ENCODE results near the gene PROCR. TPM values are rescaled to one million over a fixed set of nuclear protein-coding genes. Genes with fewer than 3 reads are reported as not detected.
A peak's percentile ranks its signal among the peaks of the same experiment; 100 is the strongest.
"Not testable (repeated sequence)": the region's sequence is repeated elsewhere in the genome, so short reads cannot be mapped to it uniquely, and the experiment has no call there.

PROCR gene
- polyA plus RNA-seq, 3 donors, result 0.43 to 1.1 (median 0.90) TPM

- Histone ChIP-seq H4K20me1 (ENCODE audit: insufficient read depth, low read length) (no peaks in the 10 kb centered on the region), H3K4me2 (replicated peaks; ENCODE audit: extremely low read depth, low read length, poor library complexity, severe bottlenecking) (no peak overlapping the region), H3K36me3 (replicated peaks in 1 of 2; ENCODE audit: control insufficient read depth in 1 of 2, insufficient read depth in 2 of 2, low read length in 2 of 2) (no peaks in the 10 kb centered on the region), H3K79me2 (ENCODE audit: insufficient read depth, low read length) (no peaks in the 10 kb centered on the region), H3K9ac (ENCODE audit: insufficient read depth, low read length, poor library complexity, severe bottlenecking) (no peak overlapping the region), H3K27ac (ENCODE audit: low read depth in 1 of 2, low read length in 2 of 2) (no peak overlapping the region), H3K4me1 (ENCODE audit: control insufficient read depth in 1 of 2, insufficient read depth in 2 of 2, low read length in 2 of 2) (no peaks in the 10 kb centered on the region), H2AFZ (ENCODE audit: insufficient read depth, low read depth, low read length, poor library complexity, severe bottlenecking) (no peak overlapping the region), H3K9me3 (replicated peaks in 1 of 2; ENCODE audit: control insufficient read depth in 1 of 2, insufficient read depth in 1 of 2, low read length in 2 of 2) (no peaks in the 10 kb centered on the region), H3K27me3 (ENCODE audit: control insufficient read depth in 2 of 2, insufficient read depth in 2 of 2, low read length in 2 of 2) (no peaks in the 10 kb centered on the region), H3K4me3 (replicated peaks in 1 of 3; ENCODE audit: low read depth in 2 of 3, low read length in 3 of 3) (no peak overlapping the region)
- TF ChIP-seq CTCF (IDR thresholded peaks at IDR 0.05), result no peak
- intact Hi-C loops (cut with micrococcal nuclease), result no loop called here
- Mint-ChIP-seq H3K4me1 (no peaks in the 10 kb centered on the region), H3K27me3 (ENCODE audit: low read depth in 3 of 3) (peaks cover 0 to under 1% (median 0%) of the 10 kb centered on the region in 3 donors), H3K27ac (peak overlapping the region in 1 of 7 donors; percentile 18), H3K4me3 (no peak overlapping the region), H3K36me3 (peaks cover 0 to under 1% of the 10 kb centered on the region in 2 donors), H3K9me3 (peaks cover 0 to 6% (median 2%) of the 10 kb centered on the region in 7 donors)
- 98% methylated on average over 4 of the region's 5 CpGs for WGBS (ENCODE audit: insufficient coverage)
- no peak for DNase-seq
Observed at GRCh38 chr20:35180266-35180665, 8.4 kb downstream of the PROCR start.

- no peak overlapping the region for H3K4me3 ChIP-seq (replicated peaks in 1 of 3; ENCODE audit: low read depth in 2 of 3, low read length in 3 of 3)
- no peaks in the 10 kb centered on the region for H3K27me3 Mint-ChIP-seq (ENCODE audit: low read depth in 3 of 3)
- H2AFZ ChIP-seq (ENCODE audit: insufficient read depth, low read depth, low read length, poor library complexity, severe bottlenecking), result no peak overlapping the region
- H3K27ac Mint-ChIP-seq, result no peak overlapping the region
- no peaks in the 10 kb centered on the region for H3K27me3 ChIP-seq (ENCODE audit: control insufficient read depth in 2 of 2, insufficient read depth in 2 of 2, low read length in 2 of 2)
- intact Hi-C loops (cut with micrococcal nuclease), result no loop called here
- no peaks in the 10 kb centered on the region for H4K20me1 ChIP-seq (ENCODE audit: insufficient read depth, low read length)
- no peak overlapping the region for H3K4me3 Mint-ChIP-seq
- H3K79me2 ChIP-seq (ENCODE audit: insufficient read depth, low read length), result no peaks in the 10 kb centered on the region
- H3K36me3 ChIP-seq (replicated peaks in 1 of 2; ENCODE audit: control insufficient read depth in 1 of 2, insufficient read depth in 2 of 2, low read length in 2 of 2), result no peaks in the 10 kb centered on the region
- H3K9ac ChIP-seq (ENCODE audit: insufficient read depth, low read length, poor library complexity, severe bottlenecking), result no peak overlapping the region
- no peaks in the 10 kb centered on the region for H3K9me3 ChIP-seq (replicated peaks in 1 of 2; ENCODE audit: control insufficient read depth in 1 of 2, insufficient read depth in 1 of 2, low read length in 2 of 2)
- no peaks in the 10 kb centered on the region for H3K36me3 Mint-ChIP-seq
- H3K4me2 ChIP-seq (replicated peaks; ENCODE audit: extremely low read depth, low read length, poor library complexity, severe bottlenecking), result no peak overlapping the region
- no peak for DNase-seq
- no peaks in the 10 kb centered on the region for H3K4me1 ChIP-seq (ENCODE audit: control insufficient read depth in 1 of 2, insufficient read depth in 2 of 2, low read length in 2 of 2)
- peaks cover 0 to 5% (median 2%) of the 10 kb centered on the region in 7 donors for H3K9me3 Mint-ChIP-seq
- no peak overlapping the region for H3K27ac ChIP-seq (ENCODE audit: low read depth in 1 of 2, low read length in 2 of 2)
- TF ChIP-seq CTCF (IDR thresholded peaks at IDR 0.05), result no peak
- H3K4me1 Mint-ChIP-seq, result no peaks in the 10 kb centered on the region
Observed at GRCh38 chr20:35181731-35182130, 9.9 kb downstream of the PROCR start.

GRCh38 chr20:35186691-35187289 is 14.9 kb downstream of the PROCR start:
- not testable (repeated sequence) for H3K4me3 Mint-ChIP-seq

More at GRCh38 chr20:35186691-35187289, 14.9 kb downstream of the PROCR start:
- WGBS (ENCODE audit: insufficient coverage), result 97% methylated on average over 5 of the region's 10 CpGs
- H4K20me1 ChIP-seq (ENCODE audit: insufficient read depth, low read length); H2AFZ ChIP-seq (ENCODE audit: insufficient read depth, low read depth, low read length, poor library complexity, severe bottlenecking); intact Hi-C loops (cut with micrococcal nuclease); H3K36me3 Mint-ChIP-seq; DNase-seq; H3K4me3 ChIP-seq (replicated peaks in 1 of 3; ENCODE audit: low read depth in 2 of 3, low read length in 3 of 3); H3K27me3 ChIP-seq (ENCODE audit: control insufficient read depth in 2 of 2, insufficient read depth in 2 of 2, low read length in 2 of 2); H3K9me3 ChIP-seq (replicated peaks in 1 of 2; ENCODE audit: control insufficient read depth in 1 of 2, insufficient read depth in 1 of 2, low read length in 2 of 2); H3K4me2 ChIP-seq (replicated peaks; ENCODE audit: extremely low read depth, low read length, poor library complexity, severe bottlenecking); H3K79me2 ChIP-seq (ENCODE audit: insufficient read depth, low read length); H3K27me3 Mint-ChIP-seq (ENCODE audit: low read depth in 3 of 3); H3K4me1 ChIP-seq (ENCODE audit: control insufficient read depth in 1 of 2, insufficient read depth in 2 of 2, low read length in 2 of 2); H3K9ac ChIP-seq (ENCODE audit: insufficient read depth, low read length, poor library complexity, severe bottlenecking); H3K36me3 ChIP-seq (replicated peaks in 1 of 2; ENCODE audit: control insufficient read depth in 1 of 2, insufficient read depth in 2 of 2, low read length in 2 of 2); H3K4me1 Mint-ChIP-seq; H3K27ac ChIP-seq (ENCODE audit: low read depth in 1 of 2, low read length in 2 of 2): not testable (repeated sequence)
- Mint-ChIP-seq H3K27ac (peak overlapping the region in 1 of 7 donors; percentile 27), H3K9me3 (peaks cover 0 to 10% (median 4%) of the 10 kb centered on the region in 7 donors)

Measured in CD14-positive monocyte (primary cell).